Stimulated activated CD8-positive, alpha-beta memory T cell treated with anti-CD3 and anti-CD28 coated beads, Interleukin-12 subunit alpha, Interleukin-12 subunit beta, amount 100 ng/mL, for 1 hour (primary cell): ENCODE data around the gene SLC24A3.

ENCODE experiments used
- DNase-seq: peaks from one replicate; pipeline ENCODE4 v3.0.0-alpha.2; 2020; ENCODE audit warnings: low read depth

Gene SLC24A3

GRCh38 chr20:19272976-19273654, 60.7 kb downstream of the SLC24A3 start:
- no peak for DNase-seq

GRCh38 chr20:19274001-19274400, 61.6 kb downstream of the SLC24A3 start:
- DNase-seq: no peak

DNA sequence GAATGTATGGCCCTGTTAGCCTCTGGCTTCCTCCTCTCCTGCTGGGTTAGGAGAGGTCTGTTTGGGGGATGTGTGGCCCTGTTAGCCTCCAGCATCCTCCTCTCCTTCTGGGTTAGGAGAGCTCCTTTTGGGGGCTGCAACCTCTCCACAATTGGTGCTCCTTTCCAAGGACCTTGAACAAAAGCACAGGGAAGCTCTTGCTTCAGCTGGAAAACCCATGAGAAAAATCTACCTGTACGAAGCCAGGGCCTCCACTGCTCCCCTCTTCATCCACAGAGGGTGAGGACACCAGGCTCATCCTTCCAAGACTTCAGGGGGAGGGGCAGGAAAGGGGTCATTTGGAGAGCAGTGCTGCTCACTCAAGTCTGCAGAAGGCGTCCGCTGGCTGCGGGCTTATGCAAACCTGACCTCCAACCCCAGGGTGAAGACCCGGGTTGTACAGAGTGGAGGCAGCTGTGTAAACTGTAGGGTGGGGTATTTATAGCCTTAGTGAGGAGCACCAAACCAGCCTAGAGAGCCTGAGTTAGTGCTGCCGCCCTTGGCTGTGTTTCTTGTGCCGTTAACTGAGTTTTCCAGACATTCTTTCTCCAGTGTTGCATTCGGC, 62.1 kb downstream of the SLC24A3 start:
- DNase-seq: no peak

DNA sequence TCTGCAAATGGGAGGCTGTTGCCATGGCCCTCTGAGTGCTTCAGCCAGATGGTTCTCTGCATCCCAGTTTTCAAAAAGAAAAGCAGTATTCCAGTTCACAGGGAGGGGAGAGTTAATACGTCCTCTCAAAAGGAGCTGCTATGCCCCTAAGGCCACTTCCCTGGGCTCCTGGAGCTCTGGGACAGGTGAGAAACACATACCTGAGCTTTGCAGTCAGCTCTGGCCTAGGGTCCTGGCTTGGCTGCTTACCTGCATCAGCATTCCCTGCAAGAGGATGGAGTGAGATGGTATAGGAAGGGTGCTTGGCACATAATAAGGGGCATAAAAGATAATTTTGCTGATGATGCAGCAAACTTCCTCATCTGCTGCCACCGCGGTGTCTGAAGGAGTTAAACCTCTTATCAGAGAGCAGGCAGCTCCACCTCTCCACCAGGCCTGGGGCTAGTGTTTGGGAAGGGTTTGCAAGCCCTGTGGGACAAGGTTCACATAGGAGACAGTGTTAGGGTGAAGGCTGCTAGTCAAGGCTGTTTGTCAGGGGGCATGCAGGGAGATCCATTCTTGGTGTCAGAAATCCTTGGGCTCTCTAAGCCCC, 62.7 kb downstream of the SLC24A3 start:
- no peak for DNase-seq

DNA sequence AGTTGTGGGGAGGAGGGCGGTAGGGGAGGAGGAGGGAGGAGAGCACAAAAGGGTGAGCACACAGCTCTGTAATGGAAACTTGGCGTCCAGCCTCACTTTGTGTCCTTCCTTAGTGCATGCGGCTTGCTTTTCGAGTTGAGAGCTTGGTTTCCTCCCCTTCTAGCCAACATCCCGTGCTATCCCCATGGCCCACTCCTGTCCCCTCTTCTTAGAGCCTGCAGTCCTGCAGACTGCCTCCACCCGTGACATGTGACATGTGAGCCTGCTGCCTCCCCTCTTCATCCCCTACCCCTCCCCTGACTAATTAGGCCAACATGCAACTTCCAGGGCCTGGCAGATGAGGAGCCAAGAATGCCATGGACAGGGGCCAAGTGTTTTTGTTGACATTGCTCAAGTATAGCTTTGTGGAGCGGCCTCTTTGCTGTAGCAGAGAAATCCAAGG, 63.2 kb downstream of the SLC24A3 start:
- DNase-seq: no peak

DNA sequence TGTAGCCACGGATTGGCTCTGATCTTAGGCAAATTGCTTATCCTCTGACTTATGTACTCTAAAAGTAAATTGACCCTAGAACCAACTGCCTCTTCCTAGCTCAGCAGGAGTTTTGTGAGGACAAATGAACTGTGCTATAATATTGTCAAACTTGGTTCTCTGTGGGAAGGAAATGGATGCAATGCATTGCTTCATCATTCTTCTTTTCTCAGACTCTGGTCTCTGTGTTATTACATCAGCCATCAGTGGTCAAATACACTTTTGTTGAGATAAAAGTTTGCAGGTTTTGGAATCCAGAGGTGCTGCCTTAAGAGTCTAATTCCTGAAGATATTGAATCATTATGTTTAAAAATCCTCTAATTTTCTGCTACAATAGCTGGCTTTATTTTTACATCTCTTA, 64.9 kb downstream of the SLC24A3 start:
- DNase-seq: no peak

DNA sequence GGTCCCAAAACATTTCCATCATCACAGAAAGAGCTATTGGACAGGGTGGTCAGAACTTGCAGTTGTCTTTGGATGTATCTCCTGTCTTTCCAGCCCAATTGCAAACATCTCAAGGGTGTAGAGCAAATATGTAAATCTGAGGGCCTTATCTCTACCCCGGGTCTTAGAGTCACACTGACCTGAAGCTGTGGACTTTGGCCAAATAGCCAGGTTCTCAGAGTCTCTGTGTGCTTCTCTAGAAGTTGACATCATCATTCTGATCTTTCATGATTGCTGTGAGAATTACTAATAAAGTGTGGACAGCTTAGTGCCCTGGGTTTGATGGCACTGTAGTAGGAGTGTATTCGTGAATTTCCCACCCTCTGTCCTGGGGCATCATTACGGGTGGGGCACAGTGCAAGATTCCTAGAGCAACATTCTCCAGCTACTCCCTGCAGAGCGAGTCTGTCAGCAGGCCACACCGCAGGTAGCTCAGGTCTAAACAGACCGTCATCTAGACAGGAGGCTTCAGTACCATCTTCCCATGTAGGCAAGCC, 71.1 kb downstream of the SLC24A3 start:
- no peak for DNase-seq

DNA sequence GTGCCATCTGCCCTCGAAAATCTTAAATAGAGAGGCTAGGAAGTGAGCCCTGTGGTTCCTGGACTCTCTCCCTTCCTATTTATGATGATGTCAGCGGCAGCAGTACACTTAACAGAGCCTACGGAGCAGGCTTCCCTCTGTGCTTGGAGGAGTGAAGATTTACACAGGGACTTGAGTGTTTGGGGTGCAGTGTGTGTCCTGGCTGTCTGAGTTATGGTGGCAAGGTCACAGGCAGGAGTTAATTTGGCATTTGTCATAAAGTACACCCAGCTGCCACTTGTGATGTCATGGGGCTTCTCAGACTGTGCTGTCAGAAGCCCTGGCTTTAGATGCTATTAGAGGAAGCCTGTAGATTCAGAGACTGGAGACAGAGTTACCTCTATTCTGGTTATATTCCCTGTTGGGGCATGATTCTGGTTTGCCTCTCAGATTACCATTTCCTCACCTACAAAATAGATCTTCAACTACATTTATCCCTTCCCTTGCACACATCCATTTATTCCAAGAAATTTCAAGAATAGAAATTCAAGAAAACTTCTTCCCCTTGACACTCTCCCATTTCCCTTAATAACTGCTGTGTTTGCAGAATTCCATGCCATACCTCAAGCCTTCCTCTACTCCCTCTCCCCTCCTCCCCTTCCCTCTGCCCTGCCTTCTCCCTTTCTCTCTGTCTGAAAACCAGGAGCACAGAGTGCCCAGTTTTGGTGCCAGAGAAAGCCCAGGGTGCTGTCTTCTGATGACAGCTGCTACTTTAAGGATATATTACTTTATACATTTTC, 72.1 kb downstream of the SLC24A3 start:
- DNase-seq: no peak

GRCh38 chr20:19285436-19285835, 73.0 kb downstream of the SLC24A3 start:
- no peak for DNase-seq

DNA sequence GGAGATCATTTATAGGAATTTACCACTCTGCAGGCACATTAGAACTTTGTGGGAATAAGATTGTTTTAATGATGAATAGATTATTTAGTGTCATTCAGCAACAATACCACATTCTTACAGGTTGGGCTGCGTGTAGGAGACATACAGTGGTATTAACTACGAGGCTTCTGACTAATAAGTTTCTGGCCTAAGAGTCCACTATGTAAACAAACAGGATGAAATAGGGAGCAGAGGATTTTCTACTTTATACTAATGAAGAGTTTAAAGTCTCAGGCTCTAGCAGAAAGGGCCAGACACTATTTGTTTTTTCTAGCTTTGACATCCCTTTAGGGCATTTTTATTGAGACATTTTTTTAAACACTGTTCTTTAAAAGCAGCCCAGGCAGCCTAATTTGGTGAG, 75.6 kb downstream of the SLC24A3 start:
- no peak for DNase-seq

- DNase-seq: no peak
Measured at GRCh38 chr20:19288636-19289035, 76.2 kb downstream of the SLC24A3 start.

DNA sequence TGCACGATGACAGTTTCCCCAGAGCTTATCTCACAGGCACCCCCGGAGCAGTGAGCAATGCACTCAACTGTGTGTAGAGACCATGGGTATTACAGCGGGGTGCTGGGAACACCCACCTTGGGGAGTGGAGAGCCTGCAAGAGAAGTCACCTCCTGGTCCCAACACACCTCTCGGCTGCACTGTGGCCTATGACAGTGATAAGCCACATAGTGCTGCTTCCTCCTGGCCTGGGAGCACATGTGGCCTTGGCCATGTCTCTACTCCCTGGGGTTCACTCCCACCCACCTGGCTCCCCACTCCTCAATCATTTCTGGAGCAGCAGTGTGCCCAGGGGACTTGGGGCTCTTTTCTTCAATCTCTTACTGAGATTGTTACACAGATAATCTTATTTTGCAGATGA, 77.0 kb downstream of the SLC24A3 start:
- DNase-seq: no peak

DNA sequence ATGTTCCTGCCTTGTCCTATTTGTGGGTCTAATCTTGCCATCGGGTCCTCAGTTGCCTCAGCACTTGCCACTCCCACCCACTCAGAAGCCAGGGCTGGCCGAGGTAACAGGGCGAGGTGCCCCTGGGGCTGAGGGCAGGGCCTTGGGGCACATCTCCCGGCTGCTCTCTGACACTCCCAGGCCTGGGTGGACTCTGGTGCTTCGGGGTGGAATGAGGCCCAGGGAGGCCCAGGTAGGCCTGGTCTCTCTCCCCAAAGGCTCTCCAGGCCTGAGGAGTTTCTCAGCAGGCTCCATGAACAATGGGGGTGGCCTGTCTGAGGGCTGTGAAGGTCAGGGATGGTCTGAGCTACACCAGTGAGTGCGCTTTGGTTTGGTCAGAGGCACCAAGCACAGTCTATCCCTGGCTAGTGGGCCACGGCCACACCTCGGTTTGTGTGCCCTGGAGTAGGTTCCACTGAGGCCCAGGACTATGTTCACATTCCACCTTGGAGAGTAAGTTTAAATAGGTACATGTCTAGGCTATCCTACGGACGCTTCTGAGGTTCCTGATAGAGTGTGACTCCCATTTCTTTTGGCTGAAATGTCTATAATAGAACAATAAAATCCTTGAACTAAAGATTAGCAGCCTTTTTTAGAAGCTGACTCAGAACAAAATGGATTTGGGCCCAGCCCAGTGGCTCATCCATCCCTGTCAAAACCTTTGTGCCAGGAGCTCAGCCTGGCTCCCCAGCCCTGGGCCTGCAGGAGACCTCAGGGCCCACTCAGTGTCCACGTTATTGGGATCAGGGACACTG, 78.8 kb downstream of the SLC24A3 start:
- DNase-seq: no peak

- no peak for DNase-seq
Measured at GRCh38 chr20:19291818-19292132, 79.3 kb downstream of the SLC24A3 start.

DNA sequence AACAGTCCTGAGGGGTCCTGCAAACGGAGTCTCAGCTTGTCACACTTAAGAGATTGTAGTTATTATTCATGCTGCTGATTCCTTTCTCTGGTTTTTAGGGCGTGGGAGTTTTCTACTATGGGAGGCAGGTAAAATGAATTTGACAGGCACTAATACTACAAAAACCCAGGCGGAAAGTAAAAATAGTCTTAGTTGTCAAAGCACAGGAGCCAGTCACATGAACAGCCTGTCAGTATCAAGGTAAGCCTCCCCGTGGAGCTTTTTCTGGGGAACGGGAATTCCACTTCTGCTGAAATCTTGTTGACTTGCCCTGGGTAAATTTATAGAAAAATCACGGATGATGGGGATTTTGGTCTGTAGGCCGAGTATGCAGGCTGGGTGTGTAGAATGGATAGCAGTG, 79.8 kb downstream of the SLC24A3 start:
- no peak for DNase-seq

DNA sequence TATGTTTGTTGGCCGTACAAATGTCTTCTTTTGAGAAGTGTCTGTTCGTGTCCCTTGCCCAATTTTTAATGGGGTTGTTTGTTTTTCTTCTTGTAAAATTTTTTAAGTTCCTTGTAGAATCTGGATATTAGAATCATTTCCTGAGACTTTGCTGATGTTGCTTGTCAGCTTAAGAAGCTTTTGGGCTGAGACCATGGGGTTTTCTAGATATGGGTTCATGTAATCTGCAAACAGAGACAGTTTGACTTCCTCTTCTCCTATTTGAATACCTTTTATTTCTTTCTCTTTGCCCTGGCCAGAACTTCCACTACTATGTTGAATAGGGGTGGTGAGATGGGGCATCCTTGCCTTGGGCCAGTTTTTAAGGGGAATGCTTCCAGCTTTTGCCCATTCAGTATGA, 82.6 kb downstream of the SLC24A3 start:
- no peak for DNase-seq

DNA sequence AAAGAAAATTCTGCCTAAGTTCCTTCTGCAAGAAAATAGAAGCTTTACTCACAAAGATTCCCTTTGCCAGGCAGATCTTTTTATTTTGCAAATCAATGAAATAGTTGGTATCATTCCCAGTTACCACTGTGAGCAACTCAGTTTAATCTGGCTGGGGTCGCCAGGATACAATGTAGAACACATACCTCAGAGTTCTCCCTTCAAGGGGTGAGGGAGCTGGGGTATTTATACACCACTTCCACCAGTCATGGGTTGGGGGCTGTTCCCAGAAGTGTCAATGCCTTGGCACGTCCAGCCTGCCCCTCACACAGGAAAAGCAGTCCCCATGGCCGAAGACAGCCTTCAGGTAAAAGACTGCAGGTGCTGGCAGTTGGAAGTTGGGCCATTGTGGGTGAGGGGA, 86.2 kb downstream of the SLC24A3 start:
- DNase-seq: no peak

DNA sequence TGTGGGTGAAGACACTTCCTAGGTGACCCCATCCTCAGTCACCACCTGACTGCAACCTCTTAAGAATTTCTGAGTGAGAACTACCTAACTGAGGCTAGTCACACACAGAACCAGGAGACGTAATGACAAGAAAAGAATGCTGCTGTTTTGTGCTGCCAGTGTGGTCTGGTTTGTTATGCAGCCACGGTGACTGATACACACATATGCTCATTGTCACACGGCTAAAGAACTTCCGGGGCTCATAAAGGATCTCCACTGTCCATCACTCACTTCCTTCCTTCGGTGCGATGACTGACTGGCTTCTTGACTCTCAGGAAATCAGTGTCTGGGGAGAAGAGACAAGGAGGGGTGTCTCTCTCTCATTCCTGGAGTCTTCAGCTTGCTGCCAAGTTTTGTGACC, 88.0 kb downstream of the SLC24A3 start:
- DNase-seq: no peak

- DNase-seq: no peak
Measured at GRCh38 chr20:19301142-19301541, 88.7 kb downstream of the SLC24A3 start.

GRCh38 chr20:19301843-19302242, 89.4 kb downstream of the SLC24A3 start:
- DNase-seq: no peak

GRCh38 chr20:19302714-19303113, 90.3 kb downstream of the SLC24A3 start:
- DNase-seq: no peak

- DNase-seq: no peak
Measured at GRCh38 chr20:19304389-19304788, 91.9 kb downstream of the SLC24A3 start.
